Right atrium auricular region (tissue), 2 donors: ENCODE measurements around the gene ST6GAL1. TPM values are rescaled to one million over a fixed set of nuclear protein-coding genes. Genes with fewer than 3 reads are reported as not detected.
A peak's percentile ranks its signal among the peaks of the same experiment; 100 is the strongest.
"Not testable (repeated sequence)": the region's sequence is repeated elsewhere in the genome, so short reads cannot be mapped to it uniquely, and the experiment has no call there.

Experiments
- DNase-seq: peaks from one replicate; pipeline ENCODE4 v3.0.0-alpha.2; 2019; ENCODE audit warnings: low spot score
- H3K27ac ChIP-seq, 2 donors: fragments of 200-600 bp; sonication (generic); 1 replicate in 1 of 2; 2 replicates in 1 of 2; pipeline ENCODE4 v1.5.1; 2016 to 2019
- H3K27me3 ChIP-seq, 2 donors: fragments of 200-600 bp; sonication (generic); one replicate each; pipeline versions ENCODE4 v1.5.1 to v1.6.0; 2017 to 2019
- H3K36me3 ChIP-seq: fragments of 200-600 bp; sonication (generic); one replicate; pipeline ENCODE4 v1.5.1; 2016
- H3K4me1 ChIP-seq, 2 donors: fragments of 200-600 bp; sonication (generic); one replicate each; pipeline versions ENCODE4 v1.5.1 to v1.6.0; 2017 to 2019
- H3K4me3 ChIP-seq, 2 donors: fragments of 200-600 bp; sonication (generic); 1 replicate in 1 of 2; 2 replicates in 1 of 2; pipeline ENCODE4 v1.5.1; 2017 to 2019; ENCODE audit warnings: mild to moderate bottlenecking in 1 of 2, moderate library complexity in 1 of 2
- H3K9me3 ChIP-seq, 2 donors: fragments of 200-600 bp; sonication (generic); one replicate each; pipeline ENCODE4 v1.5.1; 2019
- CTCF ChIP-seq, 2 donors: fragments of 200-600 bp; sonication (generic); IDR thresholded peaks; one replicate each; pipeline ENCODE4 v1.5.1; 2019; ENCODE audit warnings: antibody characterized with exemption in 2 of 2
- total RNA-seq, 2 donors: library from RNA; depleted of rRNA; stranded (reverse); fragments of >200 nt; gene quantifications; one replicate each; pipeline ENCODE4 v1.1.0, GENCODE V29; 2016

The ST6GAL1 gene
- total RNA-seq: 10 to 100 TPM; 55.1 to 94.3 TPM

DNA sequence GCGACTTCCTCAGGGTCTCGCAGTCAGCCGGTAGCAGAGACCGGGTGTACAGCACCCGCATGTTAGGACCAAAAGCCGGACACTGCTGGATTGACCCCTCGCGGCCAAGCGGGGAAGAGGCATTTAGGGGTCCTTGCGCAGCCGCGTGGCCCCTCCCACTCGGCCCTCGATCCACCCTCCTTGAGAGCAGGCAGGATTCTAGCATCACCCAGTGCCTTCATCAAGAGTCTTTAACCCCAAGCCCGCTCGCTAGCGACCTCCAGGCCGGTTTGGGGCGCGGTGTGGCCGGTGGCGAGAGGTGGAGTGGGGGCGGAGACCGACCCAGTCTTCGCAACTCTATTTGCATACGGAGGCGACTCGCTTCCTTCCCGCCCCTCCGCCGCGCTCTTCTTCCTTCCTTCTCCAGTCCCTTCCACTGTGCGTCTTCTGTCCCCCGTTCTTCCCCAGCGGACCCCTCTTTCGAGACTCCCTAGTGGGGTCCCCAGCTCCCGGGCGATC is at the start of gene ST6GAL1:
TSS of gene ST6GAL1 (plus strand) at position 384 of the 498 bp plus-strand sequence. CDS start 112,178 bp downstream, outside the sequence.
- H3K4me3 ChIP-seq: peak within 1 kb of the TSS; percentile 76 to 82
- TF ChIP-seq CTCF (IDR thresholded peaks at IDR 0.05): peak; percentile 39 to 57
- no peaks in the 10 kb centered on the region for H3K9me3 ChIP-seq
- DNase-seq: peak; percentile 81
- H3K4me1 ChIP-seq: peaks cover 0 to 41% of the 10 kb centered on the region in 2 donors
- no peaks in the 10 kb centered on the region for H3K27me3 ChIP-seq
- no peaks in the 10 kb centered on the region for H3K36me3 ChIP-seq
- H3K27ac ChIP-seq: peak within 1 kb of the TSS; percentile 92 to 96

DNA sequence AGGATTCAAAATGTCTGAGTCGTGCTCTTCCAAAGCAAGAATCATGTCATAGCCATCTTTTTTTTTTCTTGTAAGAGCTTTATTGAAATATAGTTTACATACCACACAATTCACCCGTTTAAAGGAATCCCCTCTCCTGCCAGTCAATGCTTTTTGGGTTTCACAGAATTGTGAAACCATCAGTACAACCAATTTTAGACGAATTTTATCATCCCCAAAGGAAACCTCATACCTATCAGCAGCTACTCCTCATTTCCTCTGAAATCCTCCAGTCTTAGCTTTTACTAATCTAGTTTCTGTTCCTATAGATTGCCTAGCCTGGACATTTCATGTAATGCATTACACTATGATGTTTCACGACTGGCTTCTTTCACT is 48.2 kb upstream of the ST6GAL1 start:
- Histone ChIP-seq H3K9me3 (no peaks in the 10 kb centered on the region), H3K27me3 (no peaks in the 10 kb centered on the region), H3K36me3 (no peaks in the 10 kb centered on the region), H3K4me1 (no peaks in the 10 kb centered on the region), H3K4me3 (no peak overlapping the region), H3K27ac (no peak overlapping the region)
- no peak for TF ChIP-seq CTCF (IDR thresholded peaks at IDR 0.05)
- DNase-seq: no peak

GRCh38 chr3:186882881-186883685 is 47.2 kb upstream of the ST6GAL1 start:
- no peak for TF ChIP-seq CTCF (IDR thresholded peaks at IDR 0.05)
- no peak for DNase-seq
- no peak overlapping the region for H3K27ac ChIP-seq
- H3K4me1 ChIP-seq: no peaks in the 10 kb centered on the region
- H3K27me3 ChIP-seq: no peaks in the 10 kb centered on the region
- no peaks in the 10 kb centered on the region for H3K9me3 ChIP-seq
- H3K4me3 ChIP-seq: no peak overlapping the region
- no peaks in the 10 kb centered on the region for H3K36me3 ChIP-seq

DNA sequence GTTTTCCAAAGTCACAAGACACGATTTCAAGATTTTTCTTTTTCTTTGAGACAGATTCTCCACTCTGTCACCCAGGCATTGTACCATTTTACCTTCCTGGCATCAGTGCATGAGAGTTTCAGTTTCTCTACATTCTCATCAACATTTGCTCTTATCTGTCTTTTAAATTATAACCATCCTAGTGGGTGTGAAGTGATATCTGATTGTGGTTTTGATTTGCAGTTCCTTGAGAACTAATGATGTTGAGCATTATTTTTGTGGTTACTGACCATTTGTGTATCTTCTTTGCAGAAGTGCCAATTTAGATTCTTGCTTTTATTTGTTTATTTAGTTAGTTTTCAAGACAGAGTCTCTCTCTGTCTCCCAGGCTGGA is 46.7 kb upstream of the ST6GAL1 start:
- Histone ChIP-seq H3K27me3 (no peaks in the 10 kb centered on the region), H3K27ac (no peak overlapping the region), H3K4me1 (no peaks in the 10 kb centered on the region), H3K36me3 (no peaks in the 10 kb centered on the region), H3K4me3 (no peak overlapping the region), H3K9me3 (no peaks in the 10 kb centered on the region)
- no peak for TF ChIP-seq CTCF (IDR thresholded peaks at IDR 0.05)
- no peak for DNase-seq

GRCh38 chr3:186884868-186885267 is 45.5 kb upstream of the ST6GAL1 start:
- not testable (repeated sequence) for DNase-seq, H3K4me1 ChIP-seq, H3K27ac ChIP-seq, H3K27me3 ChIP-seq, H3K36me3 ChIP-seq, H3K4me3 ChIP-seq, H3K9me3 ChIP-seq

GRCh38 chr3:186886202-186886981 is 43.9 kb upstream of the ST6GAL1 start:
- Histone ChIP-seq H3K4me1 (no peaks in the 10 kb centered on the region), H3K36me3 (no peaks in the 10 kb centered on the region), H3K4me3 (no peak overlapping the region), H3K9me3 (no peaks in the 10 kb centered on the region), H3K27ac (no peak overlapping the region), H3K27me3 (no peaks in the 10 kb centered on the region)
- no peak for TF ChIP-seq CTCF (IDR thresholded peaks at IDR 0.05)
- DNase-seq: no peak

- not testable (repeated sequence) for DNase-seq, H3K27me3 ChIP-seq, H3K36me3 ChIP-seq, H3K9me3 ChIP-seq, H3K4me1 ChIP-seq, H3K4me3 ChIP-seq, H3K27ac ChIP-seq
These were observed 42.8 kb upstream of the ST6GAL1 start for GRCh38 chr3:186887507-186887938.
